Activated B cell treated with CpG ODN at 0.5 μM for 24 hours (primary cell): ENCODE measurements around the gene KIF4B. TPM values are rescaled to one million over a fixed set of nuclear protein-coding genes. Genes with fewer than 3 reads are reported as not detected.

Experiments
- ATAC-seq: fragments of 200-7000 bp; cut with Tn5 transposase; one replicate; pipeline ENCODE4 v1.10.0; 2021; ENCODE audit warnings: low read depth, mild to moderate bottlenecking, moderate library complexity
- CTCF ChIA-PET: fragments of 350-600 bp; sonication (Branson Sonifier 250); formaldehyde crosslinking; loops from one replicate; lab custom pipeline; 2021; ENCODE audit warnings: antibody characterized with exemption; lab: Charles Lee
- POLR2A ChIA-PET: fragments of 350-600 bp; sonication (Branson Sonifier 250); formaldehyde crosslinking; loops from one replicate; lab custom pipeline; 2021; ENCODE audit warnings: antibody characterized with exemption; lab: Charles Lee
- DNase-seq: peaks from one replicate; pipeline ENCODE4 v3.0.0; 2022
- H3K27ac Mint-ChIP-seq: one replicate; pipeline ENCODE4 v1.8.0; 2020; ENCODE audit warnings: mixed read lengths
- H3K27me3 Mint-ChIP-seq: one replicate; pipeline ENCODE4 v1.8.0; 2021; ENCODE audit warnings: mixed read lengths
- H3K36me3 Mint-ChIP-seq: one replicate; pipeline ENCODE4 v1.8.0; 2021; ENCODE audit warnings: low read depth, mixed read lengths
- H3K4me1 Mint-ChIP-seq: one replicate; pipeline ENCODE4 v1.8.0; 2021; ENCODE audit warnings: mixed read lengths
- H3K4me3 Mint-ChIP-seq: one replicate; pipeline ENCODE4 v1.8.0; 2020; ENCODE audit warnings: mild to moderate bottlenecking, mixed read lengths
- H3K9me3 Mint-ChIP-seq: one replicate; pipeline ENCODE4 v1.8.0; 2020; ENCODE audit warnings: mixed read lengths
- CTCF ChIP-seq: fragments of 200-600 bp; IDR thresholded peaks from one replicate; pipeline ENCODE4 v1.8.0; 2022; ENCODE audit warnings: antibody characterized with exemption, mild to moderate bottlenecking
- intact Hi-C: fragments of 100-400 bp; cut with micrococcal nuclease; formaldehyde crosslinking; loops from one replicate; pipeline ENCODE4 v1.15.1; 2024
- total RNA-seq: library from RNA; stranded (reverse); gene quantifications from 2 replicates; pipeline ENCODE4 v1.2.3, GENCODE V29; 2022

KIF4B gene, protein sequence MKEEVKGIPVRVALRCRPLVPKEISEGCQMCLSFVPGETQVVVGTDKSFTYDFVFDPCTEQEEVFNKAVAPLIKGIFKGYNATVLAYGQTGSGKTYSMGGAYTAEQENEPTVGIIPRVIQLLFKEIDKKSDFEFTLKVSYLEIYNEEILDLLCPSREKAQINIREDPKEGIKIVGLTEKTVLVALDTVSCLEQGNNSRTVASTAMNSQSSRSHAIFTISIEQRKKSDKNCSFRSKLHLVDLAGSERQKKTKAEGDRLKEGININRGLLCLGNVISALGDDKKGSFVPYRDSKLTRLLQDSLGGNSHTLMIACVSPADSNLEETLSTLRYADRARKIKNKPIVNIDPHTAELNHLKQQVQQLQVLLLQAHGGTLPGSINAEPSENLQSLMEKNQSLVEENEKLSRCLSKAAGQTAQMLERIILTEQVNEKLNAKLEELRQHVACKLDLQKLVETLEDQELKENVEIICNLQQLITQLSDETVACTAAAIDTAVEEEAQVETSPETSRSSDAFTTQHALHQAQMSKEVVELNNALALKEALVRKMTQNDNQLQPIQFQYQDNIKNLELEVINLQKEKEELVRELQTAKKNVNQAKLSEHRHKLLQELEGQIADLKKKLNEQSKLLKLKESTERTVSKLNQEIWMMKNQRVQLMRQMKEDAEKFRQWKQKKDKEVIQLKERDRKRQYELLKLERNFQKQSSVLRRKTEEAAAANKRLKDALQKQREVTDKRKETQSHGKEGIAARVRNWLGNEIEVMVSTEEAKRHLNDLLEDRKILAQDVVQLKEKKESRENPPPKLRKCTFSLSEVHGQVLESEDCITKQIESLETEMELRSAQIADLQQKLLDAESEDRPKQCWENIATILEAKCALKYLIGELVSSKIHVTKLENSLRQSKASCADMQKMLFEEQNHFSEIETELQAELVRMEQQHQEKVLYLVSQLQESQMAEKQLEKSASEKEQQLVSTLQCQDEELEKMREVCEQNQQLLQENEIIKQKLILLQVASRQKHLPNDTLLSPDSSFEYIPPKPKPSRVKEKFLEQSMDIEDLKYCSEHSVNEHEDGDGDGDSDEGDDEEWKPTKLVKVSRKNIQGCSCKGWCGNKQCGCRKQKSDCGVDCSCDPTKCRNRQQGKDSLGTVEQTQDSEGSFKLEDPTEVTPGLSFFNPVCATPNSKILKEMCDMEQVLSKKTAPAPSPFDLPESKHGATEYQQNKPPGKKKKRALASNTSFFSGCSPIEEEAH
- total RNA-seq: not detected in 2 replicates

DNA sequence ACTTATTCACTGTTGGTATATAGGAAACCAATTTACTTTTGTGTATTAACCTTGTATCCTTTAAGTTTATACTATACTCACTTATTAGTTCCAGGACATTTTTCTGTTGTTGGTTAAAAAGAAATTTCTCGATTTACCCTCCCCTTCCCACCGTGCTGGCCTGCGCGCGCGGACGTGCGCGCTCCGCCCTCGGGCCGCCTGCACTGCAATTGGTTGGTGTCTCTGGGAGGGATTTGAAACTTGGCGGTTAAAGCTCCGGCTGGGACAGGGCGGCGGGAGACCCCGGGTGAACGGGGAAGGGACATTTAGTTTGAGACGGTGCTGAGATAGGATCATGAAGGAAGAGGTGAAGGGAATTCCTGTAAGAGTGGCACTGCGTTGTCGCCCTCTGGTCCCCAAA lies at the start of gene KIF4B:
TSS of gene KIF4B (plus strand) at position 230 of the 400 bp plus-strand sequence. CDS start at position 335, 105 bp downstream.
- Mint-ChIP-seq H3K4me1 (no peaks in the 10 kb centered on the region), H3K27me3 (peaks cover 11% of the 10 kb centered on the region), H3K36me3 (no peaks in the 10 kb centered on the region), H3K9me3 (no peaks in the 10 kb centered on the region), H3K27ac (no peak within 1 kb of the TSS), H3K4me3 (no peak within 1 kb of the TSS)
- ChIA-PET CTCF (no interaction called here), POLR2A (no interaction called here)
- no peak for TF ChIP-seq CTCF
- no peak for DNase-seq
- ATAC-seq: no peak
- intact Hi-C loops: no loop called here

GRCh38 chr5:154966081-154966841 lies 47.3 kb upstream of the KIF4B start:
- no peak overlapping the region for H3K27ac Mint-ChIP-seq
- no peaks in the 10 kb centered on the region for H3K27me3 Mint-ChIP-seq
- no peaks in the 10 kb centered on the region for H3K9me3 Mint-ChIP-seq
- POLR2A ChIA-PET: no interaction called here
- DNase-seq: no peak
- CTCF ChIA-PET: interaction anchor here (1.5 kb wide), 1 partner anchor 35 kb away, joined by 3 read pairs; no protein-coding TSS in a partner anchor
- no peak for ATAC-seq
- H3K4me1 Mint-ChIP-seq: peaks cover 4% of the 10 kb centered on the region
- intact Hi-C loops: no loop called here
- TF ChIP-seq CTCF: no peak
- H3K36me3 Mint-ChIP-seq: peaks cover 64% of the 10 kb centered on the region
- no peak overlapping the region for H3K4me3 Mint-ChIP-seq

DNA sequence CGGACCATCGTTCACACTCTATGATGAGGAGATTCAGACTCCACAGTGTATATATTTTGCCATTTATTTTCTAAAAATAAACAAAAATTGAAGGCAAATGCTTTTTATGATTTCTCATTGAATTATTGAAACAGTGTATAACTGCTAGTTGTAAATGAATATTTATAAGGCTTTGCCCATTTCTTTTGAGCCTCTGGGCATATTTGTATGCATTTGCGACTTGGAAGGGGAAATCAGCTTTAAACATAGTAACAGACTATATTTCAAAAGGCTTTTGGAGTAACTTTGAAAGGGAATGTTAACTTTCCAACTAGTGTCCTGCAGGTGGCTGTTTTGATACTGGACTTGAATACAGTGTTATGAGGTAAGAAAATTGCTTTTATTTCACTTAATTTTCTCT lies 46.7 kb upstream of the KIF4B start:
- Mint-ChIP-seq H3K4me1 (peaks cover 4% of the 10 kb centered on the region), H3K4me3 (no peak overlapping the region), H3K27ac (no peak overlapping the region), H3K27me3 (no peaks in the 10 kb centered on the region), H3K36me3 (peaks cover 63% of the 10 kb centered on the region), H3K9me3 (no peaks in the 10 kb centered on the region)
- DNase-seq (no peak), ATAC-seq (no peak)
- ChIA-PET CTCF (interaction anchor here (1.5 kb wide), 1 partner anchor 36 kb away, joined by 3 read pairs; no protein-coding TSS in a partner anchor), POLR2A (no interaction called here)
- no peak for TF ChIP-seq CTCF
- intact Hi-C loops: no loop called here

DNA sequence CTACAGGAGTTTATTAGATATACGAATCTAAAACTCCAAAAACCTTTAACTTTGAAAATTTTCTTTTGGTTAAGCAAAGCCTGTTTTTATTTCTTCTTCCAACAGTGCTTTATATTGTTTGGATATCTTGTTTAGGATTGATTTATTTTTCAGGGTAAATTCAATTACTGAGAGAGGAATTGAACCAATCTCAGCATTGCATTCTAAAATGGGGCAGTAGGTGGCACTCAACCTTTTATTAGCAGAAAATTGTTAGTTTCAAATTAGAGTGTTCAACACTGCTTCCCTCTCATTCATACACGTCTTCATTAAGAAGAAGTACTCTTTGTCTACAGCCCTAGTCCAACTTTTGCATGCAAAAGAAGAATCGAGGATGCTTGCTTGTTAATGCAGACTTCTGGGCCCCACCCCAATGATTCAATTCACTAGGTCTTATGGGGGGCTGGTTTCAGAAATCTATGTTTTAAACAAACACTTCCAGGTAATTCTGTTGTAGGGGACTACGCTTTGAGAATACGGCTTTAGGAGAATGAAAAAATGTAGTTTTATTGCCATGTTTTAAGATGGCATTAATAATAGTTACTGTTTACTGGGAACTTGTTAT lies 46.0 kb upstream of the KIF4B start:
- H3K36me3 Mint-ChIP-seq: peaks cover 60% of the 10 kb centered on the region
- ATAC-seq: no peak
- H3K4me1 Mint-ChIP-seq: peaks cover 1% of the 10 kb centered on the region
- H3K4me3 Mint-ChIP-seq: no peak overlapping the region
- H3K27ac Mint-ChIP-seq: no peak overlapping the region
- no peaks in the 10 kb centered on the region for H3K9me3 Mint-ChIP-seq
- TF ChIP-seq CTCF: no peak
- CTCF ChIA-PET: interaction anchor here (1.5 kb wide), 1 partner anchor 11 kb away, joined by 3 read pairs; no protein-coding TSS in a partner anchor
- POLR2A ChIA-PET: no interaction called here
- H3K27me3 Mint-ChIP-seq: no peaks in the 10 kb centered on the region
- no peak for DNase-seq
- intact Hi-C loops: no loop called here
